SK-N-SH (cell line): ENCODE results near the gene TPM3. TPM values are rescaled to one million over a fixed set of nuclear protein-coding genes. Genes with fewer than 3 reads are reported as not detected.
A peak's percentile ranks its signal among the peaks of the same experiment; 100 is the strongest.
"Not testable (repeated sequence)": the region's sequence is repeated elsewhere in the genome, so short reads cannot be mapped to it uniquely, and the experiment has no call there.

Experiments used
- CTCF ChIA-PET: fragments of 300-600, 350-600 bp; formaldehyde crosslinking; extraction: SDS; loops from one replicate; lab custom pipeline; 2021; lab: Yijun Ruan, JAX
- POLR2A ChIA-PET: fragments of 350-600 bp; sonication (Branson Sonifier 250); formaldehyde crosslinking; extraction: SDS; loops from one replicate; lab custom pipeline; 2020; ENCODE audit warnings: antibody characterized with exemption, inconsistent platforms; lab: Yijun Ruan, JAX
- DNase-seq: peaks from one replicate; pipeline ENCODE4 v3.0.0; 2012
- H2AFZ ChIP-seq: fragments of 200-600 bp; sonication (generic); 2 replicates; pipeline ENCODE4 v1.8.1; 2016; ENCODE audit warnings: antibody characterized with exemption, mild to moderate bottlenecking, low read depth
- H3F3A ChIP-seq: fragments of 200-600 bp; sonication (generic); replicated peaks from 2 replicates; pipeline ENCODE3; 2016; ENCODE audit warnings: antibody characterized with exemption, mild to moderate bottlenecking; ENCODE audit not compliant: insufficient read depth
- H3K27ac ChIP-seq, 2 experiments: fragments of 200-500 bp in 1 of 2; fragments of 200-600 bp in 1 of 2; sonication (Bioruptor generic) in 1 of 2; sonication (generic), shearing (Covaris generic) in 1 of 2; 2 replicates each; pipeline versions ENCODE4 v1.5.1 to v1.6.1; 2014 to 2016; ENCODE audit warnings: low read depth in 2 of 2, inconsistent platforms in 1 of 2, low read length in 1 of 2, mild to moderate bottlenecking in 1 of 2, mixed read lengths in 1 of 2
- H3K27me3 ChIP-seq: fragments of 200-600 bp; sonication (generic), shearing (Covaris generic); 2 replicates; pipeline ENCODE4 v1.6.1; 2016; ENCODE audit warnings: mixed run types; ENCODE audit not compliant: insufficient read depth
- H3K36me3 ChIP-seq, 2 experiments: fragments of 200-500 bp in 1 of 2; fragments of 200-600 bp in 1 of 2; sonication (Bioruptor generic) in 1 of 2; sonication (generic) in 1 of 2; replicated peaks in 1 of 2; 2 replicates each; pipeline versions ENCODE3 to v1.5.1; 2014 to 2016; ENCODE audit warnings: low read length in 1 of 2, mild to moderate bottlenecking in 1 of 2; ENCODE audit not compliant: insufficient read depth in 2 of 2, control insufficient read depth in 1 of 2
- H3K4me1 ChIP-seq, 2 experiments: fragments of 200-500 bp in 1 of 2; fragments of 200-600 bp in 1 of 2; sonication (Bioruptor generic) in 1 of 2; sonication (generic), shearing (Covaris generic) in 1 of 2; 2 replicates each; pipeline versions ENCODE4 v1.5.1 to v1.6.1; 2014 to 2016; ENCODE audit warnings: low read depth in 1 of 2, low read length in 1 of 2, mixed run types in 1 of 2; ENCODE audit not compliant: insufficient read depth in 2 of 2, control insufficient read depth in 1 of 2
- H3K4me2 ChIP-seq: fragments of 200-600 bp; sonication (generic), shearing (Covaris generic); 2 replicates; pipeline ENCODE4 v1.6.1; 2017; ENCODE audit warnings: mixed run types
- H3K4me3 ChIP-seq, 2 experiments: fragments of 200-500 bp in 1 of 2; fragments of 200-600 bp in 1 of 2; sonication (Bioruptor generic) in 1 of 2; sonication (generic), shearing (Covaris generic) in 1 of 2; 2 replicates each; pipeline versions ENCODE4 v1.5.1 to v1.8.1; 2014 to 2016; ENCODE audit warnings: low read depth in 2 of 2, inconsistent platforms in 1 of 2, low read length in 1 of 2, mild to moderate bottlenecking in 1 of 2, mixed read lengths in 1 of 2, moderate library complexity in 1 of 2
- H3K79me2 ChIP-seq: fragments of 200-600 bp; sonication (generic); 2 replicates; pipeline ENCODE4 v1.8.1; 2017; ENCODE audit warnings: mild to moderate bottlenecking; ENCODE audit not compliant: insufficient read depth
- H3K9ac ChIP-seq: fragments of 200-600 bp; sonication (generic); 2 replicates; pipeline ENCODE4 v1.6.1; 2017; ENCODE audit warnings: mixed run types
- H3K9me2 ChIP-seq: fragments of 200-600 bp; sonication (generic); 2 replicates; pipeline ENCODE4 v1.6.1; 2017; ENCODE audit warnings: mixed run types
- H3K9me3 ChIP-seq: fragments of 200-600 bp; sonication (generic); 2 replicates; pipeline ENCODE4 v1.6.1; 2017; ENCODE audit warnings: mixed run types, mild to moderate bottlenecking, moderate library complexity
- H4K20me1 ChIP-seq: fragments of 200-600 bp; sonication (generic); 2 replicates; pipeline ENCODE4 v1.6.1; 2017; ENCODE audit warnings: mild to moderate bottlenecking, mixed run types; ENCODE audit not compliant: insufficient read depth
- CHD2 ChIP-seq: fragments of 150-350 bp; IDR thresholded peaks from 2 replicates; pipeline ENCODE4 v1.6.1; 2018; ENCODE audit warnings: low read length; ENCODE audit not compliant: partially characterized antibody
- CTCF ChIP-seq: fragments of 200-600 bp; sonication (generic); IDR thresholded peaks from 2 replicates; pipeline ENCODE4 v1.6.1; 2017; ENCODE audit warnings: antibody characterized with exemption, mild to moderate bottlenecking, moderate library complexity
- EP300 ChIP-seq, 2 experiments: IDR thresholded peaks; 2 replicates each; pipeline versions ENCODE4 v1.4.0 to v1.6.1; 2012; ENCODE audit warnings: borderline replicate concordance in 1 of 2, low read depth in 1 of 2, low read length in 1 of 2
- FOSL2 ChIP-seq: IDR thresholded peaks from 2 replicates; pipeline ENCODE4 v1.4.0; 2012; ENCODE audit warnings: low read depth, mild to moderate bottlenecking, moderate library complexity, borderline replicate concordance
- FOXM1 ChIP-seq: IDR thresholded peaks from 2 replicates; pipeline ENCODE4 v1.4.0; 2012; ENCODE audit warnings: low read depth, mild to moderate bottlenecking
- GABPA ChIP-seq: IDR thresholded peaks from 2 replicates; pipeline ENCODE4 v1.4.0; 2012; ENCODE audit warnings: low read depth, mild to moderate bottlenecking
- GATA2 ChIP-seq: sonication (generic); formaldehyde crosslinking; IDR thresholded peaks from 2 replicates; pipeline ENCODE4 v1.5.0; 2020; ENCODE audit warnings: mild to moderate bottlenecking, missing genetic modification reagents
- JUND ChIP-seq: IDR thresholded peaks from 2 replicates; pipeline ENCODE4 v1.4.0; 2012
- MAX ChIP-seq: IDR thresholded peaks from 2 replicates; pipeline ENCODE4 v1.4.0; 2012; ENCODE audit warnings: low read depth
- MXI1 ChIP-seq: IDR thresholded peaks from 2 replicates; pipeline ENCODE4 v1.6.1; 2012; ENCODE audit warnings: mild to moderate bottlenecking, low read depth, low read length, improper control_type of control experiment
- RAD21 ChIP-seq: IDR thresholded peaks from 2 replicates; pipeline ENCODE4 v1.6.1; 2012; ENCODE audit warnings: mild to moderate bottlenecking, low read length
- TEAD4 ChIP-seq: IDR thresholded peaks from 2 replicates; pipeline ENCODE4 v1.4.0; 2012; ENCODE audit warnings: mild to moderate bottlenecking, borderline replicate concordance; ENCODE audit not compliant: insufficient read depth
- USF2 ChIP-seq: fragments of 150-350 bp; IDR thresholded peaks from 2 replicates; pipeline ENCODE4 v1.6.1; 2017; ENCODE audit warnings: antibody characterized with exemption, low read length, low read depth, borderline replicate concordance
- YY1 ChIP-seq: IDR thresholded peaks from 2 replicates; pipeline ENCODE4 v1.4.0; 2012; ENCODE audit warnings: low read depth, mild to moderate bottlenecking
- WGBS: methylation state at CpG from one replicate; pipeline ENCODE4 v1.1.6; 2017; ENCODE audit warnings: low lambda C conversion rate; 5-methylcytosine and 5-hydroxymethylcytosine counted together
- polyA plus RNA-seq, 3 experiments: library from polyadenylated mRNA; depleted of rRNA; stranded (reverse); fragments of >200 nt; gene quantifications; 2 replicates each; pipeline ENCODE4 v1.2.3, GENCODE V29; 2012
- TF ChIP-seq, protein P1 (sequence below): fragments of 150-350 bp; IDR thresholded peaks from 2 replicates; pipeline ENCODE4 v1.6.1; 2016; ENCODE audit warnings: mild to moderate bottlenecking, low read depth, low read length
- TF ChIP-seq, protein P2 (sequence below): IDR thresholded peaks from 2 replicates; pipeline ENCODE4 v1.4.0; 2012; ENCODE audit warnings: low read depth, borderline replicate concordance

The TPM3 gene
- polyA plus RNA-seq, 1 of the 3 experiments (the other 2 are of a cell fraction), result 324 TPM

- not testable (repeated sequence) for H3K4me1 ChIP-seq, H3K79me2 ChIP-seq, H3K9ac ChIP-seq, H3K9me2 ChIP-seq, DNase-seq, H3K4me2 ChIP-seq, H3K27me3 ChIP-seq, H3K9me3 ChIP-seq, H3K4me3 ChIP-seq, H2AFZ ChIP-seq, H3K36me3 ChIP-seq, H3K27ac ChIP-seq, H3F3A ChIP-seq, H4K20me1 ChIP-seq
- 80% methylated on average over 5 of the region's 5 CpGs for WGBS
- ChIA-PET CTCF (interaction anchor here (1.0 to 3.1 kb wide), 2 partner anchors 12 to 14 kb away, joined by 3 to 10 read pairs; no protein-coding TSS in a partner anchor), POLR2A (interaction anchor here (0.7 kb wide), 1 partner anchor 157 kb away, joined by 3 read pairs; no protein-coding TSS in a partner anchor)
These were observed 44.4 kb downstream of the TPM3 start for GRCh38 chr1:154147505-154147904.

- H3K27me3 ChIP-seq, result no peaks in the 10 kb centered on the region
- peaks cover 0 to 3% of the 10 kb centered on the region in 2 experiments; a peak in 1 of 4 replicates for H3K4me1 ChIP-seq
- no peak overlapping the region for H3K27ac ChIP-seq
- ChIA-PET POLR2A (no interaction called here), CTCF (interaction anchor here (1.0 to 3.1 kb wide), 6 partner anchors 8 to 25 kb away, joined by 3 to 10 read pairs (median 4); no protein-coding TSS in a partner anchor)
- DNase-seq, result no peak
- H4K20me1 ChIP-seq, result no peaks in the 10 kb centered on the region
- H3K4me2 ChIP-seq, result no peak overlapping the region
- H3K9me3 ChIP-seq, result no peaks in the 10 kb centered on the region
- H3K4me3 ChIP-seq, result no peak overlapping the region
- no peaks in the 10 kb centered on the region for H3K9me2 ChIP-seq
- H3K36me3 ChIP-seq, result no peaks in the 10 kb centered on the region
- no peak overlapping the region for H2AFZ ChIP-seq
- WGBS, result 92% methylated on average over 2 of the region's 2 CpGs
- peak; percentile 65 for TF ChIP-seq CTCF
- TF ChIP-seq CHD2, result no peak
- no peaks in the 10 kb centered on the region for H3F3A ChIP-seq
- H3K79me2 ChIP-seq, result no peaks in the 10 kb centered on the region
- H3K9ac ChIP-seq, result no peak overlapping the region
These were observed 45.9 kb downstream of the TPM3 start for GRCh38 chr1:154145986-154146385.

- Histone ChIP-seq H3K27ac (no peak overlapping the region), H3K27me3 (no peaks in the 10 kb centered on the region), H2AFZ (no peak overlapping the region), H4K20me1 (no peaks in the 10 kb centered on the region), H3K79me2 (no peaks in the 10 kb centered on the region), H3K9me2 (no peaks in the 10 kb centered on the region), H3K36me3 (no peaks in the 10 kb centered on the region), H3K4me3 (no peak overlapping the region), H3F3A (no peaks in the 10 kb centered on the region), H3K4me2 (no peak overlapping the region), H3K9ac (no peak overlapping the region), H3K9me3 (no peaks in the 10 kb centered on the region), H3K4me1 (peaks cover 0 to 5% of the 10 kb centered on the region in 2 experiments; a peak in 1 of 4 replicates)
- DNase-seq, result no peak
- 82% methylated on average over 6 of the region's 6 CpGs for WGBS
- ChIA-PET CTCF (no interaction called here), POLR2A (no interaction called here)
- TF ChIP-seq GABPA (no peak), JUND (no peak), RAD21 (no peak), FOXM1 (no peak), MXI1 (no peak), YY1 (no peak), MAX (no peak), FOSL2 (no peak), GATA2 (CRISPR knock-in tag) (no peak), EP300 (IDR thresholded peaks at IDR 0.05; ENCODE audit: borderline replicate concordance in 1 of 2, low read depth in 1 of 2, low read length in 1 of 2) (no peak), USF2 (no peak), TEAD4 (no peak)
- TF ChIP-seq, protein P1, sequence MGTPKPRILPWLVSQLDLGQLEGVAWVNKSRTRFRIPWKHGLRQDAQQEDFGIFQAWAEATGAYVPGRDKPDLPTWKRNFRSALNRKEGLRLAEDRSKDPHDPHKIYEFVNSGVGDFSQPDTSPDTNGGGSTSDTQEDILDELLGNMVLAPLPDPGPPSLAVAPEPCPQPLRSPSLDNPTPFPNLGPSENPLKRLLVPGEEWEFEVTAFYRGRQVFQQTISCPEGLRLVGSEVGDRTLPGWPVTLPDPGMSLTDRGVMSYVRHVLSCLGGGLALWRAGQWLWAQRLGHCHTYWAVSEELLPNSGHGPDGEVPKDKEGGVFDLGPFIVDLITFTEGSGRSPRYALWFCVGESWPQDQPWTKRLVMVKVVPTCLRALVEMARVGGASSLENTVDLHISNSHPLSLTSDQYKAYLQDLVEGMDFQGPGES, result no peak
- TF ChIP-seq, protein P2, sequence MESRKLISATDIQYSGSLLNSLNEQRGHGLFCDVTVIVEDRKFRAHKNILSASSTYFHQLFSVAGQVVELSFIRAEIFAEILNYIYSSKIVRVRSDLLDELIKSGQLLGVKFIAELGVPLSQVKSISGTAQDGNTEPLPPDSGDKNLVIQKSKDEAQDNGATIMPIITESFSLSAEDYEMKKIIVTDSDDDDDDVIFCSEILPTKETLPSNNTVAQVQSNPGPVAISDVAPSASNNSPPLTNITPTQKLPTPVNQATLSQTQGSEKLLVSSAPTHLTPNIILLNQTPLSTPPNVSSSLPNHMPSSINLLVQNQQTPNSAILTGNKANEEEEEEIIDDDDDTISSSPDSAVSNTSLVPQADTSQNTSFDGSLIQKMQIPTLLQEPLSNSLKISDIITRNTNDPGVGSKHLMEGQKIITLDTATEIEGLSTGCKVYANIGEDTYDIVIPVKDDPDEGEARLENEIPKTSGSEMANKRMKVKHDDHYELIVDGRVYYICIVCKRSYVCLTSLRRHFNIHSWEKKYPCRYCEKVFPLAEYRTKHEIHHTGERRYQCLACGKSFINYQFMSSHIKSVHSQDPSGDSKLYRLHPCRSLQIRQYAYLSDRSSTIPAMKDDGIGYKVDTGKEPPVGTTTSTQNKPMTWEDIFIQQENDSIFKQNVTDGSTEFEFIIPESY, result no peak
These were observed 49.5 kb downstream of the TPM3 start for GRCh38 chr1:154142358-154142757.
